Measurements from ENCODE around the gene SLC25A46.

SLC25A46 gene

DNA sequence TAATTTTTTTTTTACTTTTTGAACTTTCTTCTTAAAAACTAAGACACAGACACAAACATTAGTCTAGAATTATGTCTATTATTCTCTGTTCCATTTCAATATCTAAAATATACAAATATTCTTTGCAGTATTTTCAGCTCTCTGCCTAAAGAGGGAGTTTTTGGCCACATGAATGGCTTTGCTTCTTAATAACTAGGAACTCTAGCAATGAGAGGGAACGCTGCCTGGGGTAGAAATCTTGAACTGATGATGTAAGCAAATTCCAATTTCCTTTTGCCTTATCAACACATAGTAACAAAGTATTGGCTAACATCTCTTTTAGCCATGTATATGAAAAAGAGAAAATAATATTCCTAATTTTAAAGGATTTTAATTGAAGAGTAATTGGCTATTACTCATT is 51.9 kb downstream of the SLC25A46 start:
- Mint-ChIP-seq H3K27ac (no peak overlapping the region), H3K36me3 (no peaks in the 10 kb centered on the region), H3K27me3 (peaks cover 3% of the 10 kb centered on the region), H3K9me3 (ENCODE audit: low read depth) (no peaks in the 10 kb centered on the region), H3K4me1 (ENCODE audit: low read depth) (no peaks in the 10 kb centered on the region), H3K4me3 (no peak overlapping the region)

DNA sequence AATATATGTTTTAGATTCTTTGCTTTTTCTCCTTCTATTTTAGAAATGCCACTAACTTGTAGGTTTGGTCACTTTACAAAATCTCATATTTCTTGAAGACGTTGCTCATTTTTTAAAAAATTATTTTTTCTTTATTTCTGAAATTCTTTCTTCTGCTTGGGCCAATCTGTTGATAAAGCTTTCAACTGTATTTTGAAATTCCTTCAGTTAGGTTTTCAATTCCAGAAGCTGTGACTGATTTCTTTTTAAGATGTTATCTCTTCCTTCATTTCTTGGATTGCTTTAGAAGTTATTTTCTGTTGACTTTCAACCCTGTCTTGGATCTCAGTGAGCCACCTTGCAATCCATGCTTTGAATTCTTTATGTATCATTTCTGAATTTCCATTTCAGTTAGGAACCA is 64.2 kb downstream of the SLC25A46 start:
- Mint-ChIP-seq H3K4me1 (ENCODE audit: low read depth) (no peaks in the 10 kb centered on the region), H3K4me3 (no peak overlapping the region), H3K27me3 (peaks cover 9% of the 10 kb centered on the region), H3K36me3 (peaks cover 5% of the 10 kb centered on the region), H3K9me3 (ENCODE audit: low read depth) (peaks cover 8% of the 10 kb centered on the region), H3K27ac (no peak overlapping the region)

DNA sequence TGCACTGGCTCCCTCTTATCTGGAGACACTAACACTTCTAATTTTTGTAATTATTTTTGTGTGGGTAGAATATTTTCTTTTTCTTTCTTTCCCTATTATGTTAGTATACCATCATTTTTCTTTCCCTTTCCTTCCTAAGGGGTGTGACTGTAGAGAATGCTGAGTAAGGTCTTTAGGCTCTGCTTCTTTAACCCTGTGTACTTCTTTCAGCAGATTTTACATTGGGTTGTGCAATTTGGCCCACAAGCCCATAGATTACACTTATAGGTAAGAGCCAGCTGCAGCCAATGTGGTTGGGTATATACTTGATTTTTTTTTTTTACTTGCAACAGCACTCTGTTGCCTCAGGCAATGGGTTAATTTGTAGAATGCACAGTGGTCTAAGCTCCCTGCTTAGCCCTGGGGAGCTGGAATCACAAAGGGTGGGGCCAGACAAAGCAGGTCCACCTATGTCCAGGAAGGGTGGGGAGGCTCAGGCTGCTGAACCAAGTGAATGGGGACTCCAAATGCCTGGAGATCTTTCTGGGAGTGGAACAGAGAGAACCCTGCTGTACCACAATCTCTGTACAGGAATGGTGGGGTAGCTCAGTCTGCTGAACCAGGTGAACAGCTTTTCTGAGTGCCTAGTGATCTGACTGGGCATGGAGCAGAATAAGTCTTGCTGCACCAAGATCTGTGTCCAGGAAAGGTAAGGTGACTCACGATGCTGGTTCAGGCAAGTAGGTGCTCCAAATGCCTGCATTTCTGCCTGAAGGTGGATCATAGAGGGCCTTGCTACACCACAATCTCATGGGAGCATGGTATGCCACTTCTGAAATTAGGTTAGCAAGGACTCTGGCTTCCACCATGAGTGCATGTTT is 64.9 kb downstream of the SLC25A46 start:
- H3K4me3 Mint-ChIP-seq: no peak overlapping the region
- peaks cover 8% of the 10 kb centered on the region for H3K9me3 Mint-ChIP-seq (ENCODE audit: low read depth)
- H3K36me3 Mint-ChIP-seq: peaks cover 5% of the 10 kb centered on the region
- peaks cover 9% of the 10 kb centered on the region for H3K27me3 Mint-ChIP-seq
- no peak overlapping the region for H3K27ac Mint-ChIP-seq
- no peaks in the 10 kb centered on the region for H3K4me1 Mint-ChIP-seq (ENCODE audit: low read depth)

DNA sequence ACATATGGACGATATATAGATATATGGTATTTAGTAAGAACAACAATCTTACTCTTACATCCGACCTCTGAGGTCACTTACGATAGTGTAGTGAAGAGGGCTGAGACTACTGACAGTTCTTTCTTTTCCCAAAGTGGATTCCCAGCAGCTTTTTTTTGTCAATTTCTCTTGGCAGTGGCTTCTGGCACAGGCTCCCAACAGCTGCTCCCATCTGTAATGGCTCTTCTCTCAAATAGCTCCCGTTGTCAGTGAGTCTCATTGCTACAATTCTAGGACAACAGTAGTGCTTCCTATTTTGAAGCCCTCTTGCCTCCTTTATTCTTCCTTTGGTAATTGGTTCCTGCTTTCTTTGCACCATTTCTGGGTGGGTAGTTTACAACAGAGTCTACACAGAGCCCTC is 68.4 kb downstream of the SLC25A46 start:
- Mint-ChIP-seq H3K36me3 (peaks cover 5% of the 10 kb centered on the region), H3K27ac (no peak overlapping the region), H3K27me3 (peaks cover 6% of the 10 kb centered on the region), H3K4me1 (ENCODE audit: low read depth) (no peaks in the 10 kb centered on the region), H3K4me3 (no peak overlapping the region), H3K9me3 (ENCODE audit: low read depth) (peaks cover 9% of the 10 kb centered on the region)

DNA sequence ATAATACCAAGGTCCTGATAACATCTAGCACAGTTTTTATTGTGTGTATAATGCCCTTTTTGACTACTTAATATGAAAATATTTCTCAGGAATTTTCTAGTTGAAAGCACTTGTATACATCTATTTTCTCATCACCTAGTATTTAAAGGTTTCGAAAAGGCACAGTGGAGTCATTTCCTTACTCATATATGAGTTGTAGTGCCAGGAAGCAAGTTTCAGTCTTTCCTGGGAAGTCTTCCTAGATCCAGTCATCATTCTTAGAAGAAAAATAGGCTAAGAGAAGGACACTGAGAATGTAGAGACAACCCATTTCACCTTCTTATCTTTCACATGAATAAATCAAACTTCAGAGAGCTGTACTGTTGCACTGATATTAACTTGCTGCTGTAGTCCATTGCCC is 70.2 kb downstream of the SLC25A46 start:
- no peak overlapping the region for H3K4me3 Mint-ChIP-seq

More for the DNA sequence above, 70.2 kb downstream of the SLC25A46 start:
- Mint-ChIP-seq H3K36me3 (no peaks in the 10 kb centered on the region), H3K27ac (no peak overlapping the region), H3K4me1 (ENCODE audit: low read depth) (no peaks in the 10 kb centered on the region), H3K9me3 (ENCODE audit: low read depth) (peaks cover 5% of the 10 kb centered on the region), H3K27me3 (peaks cover 9% of the 10 kb centered on the region)
